Measurements from ENCODE around the gene DMRTC2. TPM values are rescaled to one million over a fixed set of nuclear protein-coding genes. Genes with fewer than 3 reads are reported as not detected.

Gene DMRTC2
- polyA plus RNA-seq, 1 of the 3 experiments (the other 2 are of a cell fraction), result not detected

- Histone ChIP-seq H3K9ac (no peak within 1 kb of the TSS), H3K79me2 (ENCODE audit: insufficient read depth) (no peaks in the 10 kb centered on the region), H2AFZ (ENCODE audit: low read depth) (no peak within 1 kb of the TSS), H3K36me3 (replicated peaks in 1 of 2; ENCODE audit: control insufficient read depth in 1 of 2, insufficient read depth in 2 of 2, low read length in 1 of 2) (no peaks in the 10 kb centered on the region), H3K4me2 (no peak within 1 kb of the TSS), H3K9me3 (no peaks in the 10 kb centered on the region), H4K20me1 (ENCODE audit: insufficient read depth) (no peaks in the 10 kb centered on the region), H3K4me3 (ENCODE audit: low read depth in 2 of 2, low read length in 1 of 2) (no peak within 1 kb of the TSS), H3K9me2 (no peaks in the 10 kb centered on the region), H3F3A (replicated peaks; ENCODE audit: insufficient read depth) (no peaks in the 10 kb centered on the region), H3K27ac (ENCODE audit: low read depth in 2 of 2, low read length in 1 of 2) (no peak within 1 kb of the TSS), H3K27me3 (ENCODE audit: insufficient read depth) (peaks cover 31% of the 10 kb centered on the region; the same call in 1 of the 2 replicates), H3K4me1 (ENCODE audit: control insufficient read depth in 1 of 2, insufficient read depth in 2 of 2, low read depth in 1 of 2, low read length in 1 of 2) (no peaks in the 10 kb centered on the region)
- DNase-seq, result no peak
- TF ChIP-seq RXRA (IDR thresholded peaks at IDR 0.05; ENCODE audit: borderline replicate concordance, low read depth), result no peak
- no peak for TF ChIP-seq RFX5 (IDR thresholded peaks at IDR 0.05; ENCODE audit: low read length)
- no peak for TF ChIP-seq TEAD4 (IDR thresholded peaks at IDR 0.05; ENCODE audit: borderline replicate concordance, insufficient read depth)
- TF ChIP-seq GATA2 (CRISPR knock-in tag; IDR thresholded peaks at IDR 0.05), result no peak
- no peak for TF ChIP-seq NFIC (IDR thresholded peaks at IDR 0.05; ENCODE audit: borderline replicate concordance)
- TF ChIP-seq TCF12 (IDR thresholded peaks at IDR 0.05), result no peak
- no peak for TF ChIP-seq USF2 (IDR thresholded peaks at IDR 0.05; ENCODE audit: borderline replicate concordance, low read depth, low read length)
- TF ChIP-seq, protein P1, sequence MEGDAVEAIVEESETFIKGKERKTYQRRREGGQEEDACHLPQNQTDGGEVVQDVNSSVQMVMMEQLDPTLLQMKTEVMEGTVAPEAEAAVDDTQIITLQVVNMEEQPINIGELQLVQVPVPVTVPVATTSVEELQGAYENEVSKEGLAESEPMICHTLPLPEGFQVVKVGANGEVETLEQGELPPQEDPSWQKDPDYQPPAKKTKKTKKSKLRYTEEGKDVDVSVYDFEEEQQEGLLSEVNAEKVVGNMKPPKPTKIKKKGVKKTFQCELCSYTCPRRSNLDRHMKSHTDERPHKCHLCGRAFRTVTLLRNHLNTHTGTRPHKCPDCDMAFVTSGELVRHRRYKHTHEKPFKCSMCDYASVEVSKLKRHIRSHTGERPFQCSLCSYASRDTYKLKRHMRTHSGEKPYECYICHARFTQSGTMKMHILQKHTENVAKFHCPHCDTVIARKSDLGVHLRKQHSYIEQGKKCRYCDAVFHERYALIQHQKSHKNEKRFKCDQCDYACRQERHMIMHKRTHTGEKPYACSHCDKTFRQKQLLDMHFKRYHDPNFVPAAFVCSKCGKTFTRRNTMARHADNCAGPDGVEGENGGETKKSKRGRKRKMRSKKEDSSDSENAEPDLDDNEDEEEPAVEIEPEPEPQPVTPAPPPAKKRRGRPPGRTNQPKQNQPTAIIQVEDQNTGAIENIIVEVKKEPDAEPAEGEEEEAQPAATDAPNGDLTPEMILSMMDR (IDR thresholded peaks at IDR 0.05), result no peak
- no peak for TF ChIP-seq MEF2A (IDR thresholded peaks at IDR 0.05; ENCODE audit: borderline replicate concordance, low read depth)
- TF ChIP-seq FOSL2 (IDR thresholded peaks at IDR 0.05; ENCODE audit: borderline replicate concordance, low read depth), result no peak
- no peak for TF ChIP-seq RCOR1 (IDR thresholded peaks at IDR 0.05; ENCODE audit: low read length)
- TF ChIP-seq, protein P2, sequence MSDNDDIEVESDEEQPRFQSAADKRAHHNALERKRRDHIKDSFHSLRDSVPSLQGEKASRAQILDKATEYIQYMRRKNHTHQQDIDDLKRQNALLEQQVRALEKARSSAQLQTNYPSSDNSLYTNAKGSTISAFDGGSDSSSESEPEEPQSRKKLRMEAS (IDR thresholded peaks at IDR 0.05; ENCODE audit: low read depth), result no peak
- TF ChIP-seq EZH2phosphoT487 (IDR thresholded peaks at IDR 0.05; ENCODE audit: borderline replicate concordance, low read depth), result no peak
- TF ChIP-seq JUND (IDR thresholded peaks at IDR 0.05), result no peak
- TF ChIP-seq CHD2 (IDR thresholded peaks at IDR 0.05; ENCODE audit: low read length, partially characterized antibody), result no peak
- no peak for TF ChIP-seq YY1 (IDR thresholded peaks at IDR 0.05; ENCODE audit: low read depth)
- ChIA-PET CTCF (interaction anchor here (0.5 to 4.4 kb wide), 10 partner anchors 11 to 138 kb away, joined by 3 to 33 read pairs (median 16); partner anchors contain the start of gene CEACAM6), POLR2A (no interaction called here)
Measured at GRCh38 chr19:41796362-41796761, 48.5 kb upstream of the DMRTC2 start, which contains the start of gene CEACAM3. TSS of gene CEACAM3 (plus strand) at chr19:41796587. CDS start at chr19:41796678, 91 bp downstream.

GRCh38 chr19:41796901-41797300 lies 47.9 kb upstream of the DMRTC2 start:
- H3K4me1 ChIP-seq (ENCODE audit: control insufficient read depth in 1 of 2, insufficient read depth in 2 of 2, low read depth in 1 of 2, low read length in 1 of 2), result no peaks in the 10 kb centered on the region
- ChIA-PET CTCF (interaction anchor here (2.7 to 4.0 kb wide), 2 partner anchors 12 to 20 kb away, joined by 21 to 28 read pairs; no protein-coding TSS in a partner anchor), POLR2A (no interaction called here)
- no peaks in the 10 kb centered on the region for H3K36me3 ChIP-seq (replicated peaks in 1 of 2; ENCODE audit: control insufficient read depth in 1 of 2, insufficient read depth in 2 of 2, low read length in 1 of 2)
- no peak overlapping the region for H3K9ac ChIP-seq
- H3K79me2 ChIP-seq (ENCODE audit: insufficient read depth), result no peaks in the 10 kb centered on the region
- H4K20me1 ChIP-seq (ENCODE audit: insufficient read depth), result no peaks in the 10 kb centered on the region
- no peaks in the 10 kb centered on the region for H3K9me2 ChIP-seq
- no peak for DNase-seq
- H3F3A ChIP-seq (replicated peaks; ENCODE audit: insufficient read depth), result no peaks in the 10 kb centered on the region
- WGBS (ENCODE audit: low lambda C conversion rate), result 28% methylated on average over 1 of the region's 1 CpG
- H2AFZ ChIP-seq (ENCODE audit: low read depth), result no peak overlapping the region
- H3K9me3 ChIP-seq, result no peaks in the 10 kb centered on the region
- no peak overlapping the region for H3K4me2 ChIP-seq
- H3K4me3 ChIP-seq (ENCODE audit: low read depth in 2 of 2, low read length in 1 of 2), result no peak overlapping the region
- no peak overlapping the region for H3K27ac ChIP-seq (ENCODE audit: low read depth in 2 of 2, low read length in 1 of 2)
- peaks cover 31% of the 10 kb centered on the region; the same call in 1 of the 2 replicates for H3K27me3 ChIP-seq (ENCODE audit: insufficient read depth)
- TF ChIP-seq, protein P3, sequence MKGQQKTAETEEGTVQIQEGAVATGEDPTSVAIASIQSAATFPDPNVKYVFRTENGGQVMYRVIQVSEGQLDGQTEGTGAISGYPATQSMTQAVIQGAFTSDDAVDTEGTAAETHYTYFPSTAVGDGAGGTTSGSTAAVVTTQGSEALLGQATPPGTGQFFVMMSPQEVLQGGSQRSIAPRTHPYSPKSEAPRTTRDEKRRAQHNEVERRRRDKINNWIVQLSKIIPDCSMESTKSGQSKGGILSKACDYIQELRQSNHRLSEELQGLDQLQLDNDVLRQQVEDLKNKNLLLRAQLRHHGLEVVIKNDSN (IDR thresholded peaks at IDR 0.05; ENCODE audit: borderline replicate concordance, low read depth), result no peak
- TF ChIP-seq FOSL2 (IDR thresholded peaks at IDR 0.05; ENCODE audit: borderline replicate concordance, low read depth) (no peak), MXI1 (IDR thresholded peaks at IDR 0.05; ENCODE audit: low read depth, low read length) (no peak), FOXM1 (IDR thresholded peaks at IDR 0.05; ENCODE audit: low read depth) (no peak), NRF1 (IDR thresholded peaks at IDR 0.05; ENCODE audit: low read depth, low read length) (no peak), NFIC (IDR thresholded peaks at IDR 0.05; ENCODE audit: borderline replicate concordance) (no peak), FOXJ3 (CRISPR knock-in tag; IDR thresholded peaks at IDR 0.05) (no peak), SMC3 (IDR thresholded peaks at IDR 0.05; ENCODE audit: low read depth, low read length) (no peak)
- TF ChIP-seq, protein P2 (IDR thresholded peaks at IDR 0.05; ENCODE audit: low read depth), result no peak
- TF ChIP-seq, protein P1 (IDR thresholded peaks at IDR 0.05), result no peak

Data from SK-N-SH (cell line).